ENCODE measurements around the gene GALNT17. TPM values are rescaled to one million over a fixed set of nuclear protein-coding genes. Genes with fewer than 3 reads are reported as not detected.

Gene GALNT17
- total RNA-seq, 1 donor from 2014 or later = 95.3 TPM

DNA sequence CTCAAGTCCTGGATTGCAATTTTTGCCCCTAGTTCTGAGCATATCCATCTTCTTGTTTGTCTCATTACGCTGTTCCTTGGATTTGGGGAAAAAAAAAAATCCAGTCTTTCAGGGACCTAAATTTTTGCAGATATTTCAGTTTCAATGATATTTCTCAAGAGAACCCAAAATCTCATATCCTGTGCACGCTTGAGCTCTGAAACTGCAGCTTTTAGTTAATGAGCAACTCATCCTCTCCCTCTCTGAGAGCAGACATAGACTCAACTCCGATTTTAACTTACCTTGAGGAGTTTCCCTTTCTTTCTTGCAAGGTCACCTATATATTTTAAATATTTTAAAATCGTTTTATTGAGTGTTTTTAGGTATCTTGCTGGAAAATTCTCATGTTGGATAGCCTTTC, 200.3 kb downstream of the GALNT17 start:
- no peak for DNase-seq
- intact Hi-C loops (cut with micrococcal nuclease) = no loop called here
- Histone ChIP-seq H3K27ac (replicated peaks) (no peak overlapping the region), H3K36me3 (no peaks in the 10 kb centered on the region), H3K27me3 (ENCODE audit: low read depth) (no peaks in the 10 kb centered on the region), H3K4me3 (no peak overlapping the region), H3K4me1 (peaks cover 15% of the 10 kb centered on the region), H3K9me3 (replicated peaks) (no peaks in the 10 kb centered on the region)
- TF ChIP-seq, protein P1, sequence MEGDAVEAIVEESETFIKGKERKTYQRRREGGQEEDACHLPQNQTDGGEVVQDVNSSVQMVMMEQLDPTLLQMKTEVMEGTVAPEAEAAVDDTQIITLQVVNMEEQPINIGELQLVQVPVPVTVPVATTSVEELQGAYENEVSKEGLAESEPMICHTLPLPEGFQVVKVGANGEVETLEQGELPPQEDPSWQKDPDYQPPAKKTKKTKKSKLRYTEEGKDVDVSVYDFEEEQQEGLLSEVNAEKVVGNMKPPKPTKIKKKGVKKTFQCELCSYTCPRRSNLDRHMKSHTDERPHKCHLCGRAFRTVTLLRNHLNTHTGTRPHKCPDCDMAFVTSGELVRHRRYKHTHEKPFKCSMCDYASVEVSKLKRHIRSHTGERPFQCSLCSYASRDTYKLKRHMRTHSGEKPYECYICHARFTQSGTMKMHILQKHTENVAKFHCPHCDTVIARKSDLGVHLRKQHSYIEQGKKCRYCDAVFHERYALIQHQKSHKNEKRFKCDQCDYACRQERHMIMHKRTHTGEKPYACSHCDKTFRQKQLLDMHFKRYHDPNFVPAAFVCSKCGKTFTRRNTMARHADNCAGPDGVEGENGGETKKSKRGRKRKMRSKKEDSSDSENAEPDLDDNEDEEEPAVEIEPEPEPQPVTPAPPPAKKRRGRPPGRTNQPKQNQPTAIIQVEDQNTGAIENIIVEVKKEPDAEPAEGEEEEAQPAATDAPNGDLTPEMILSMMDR (IDR thresholded peaks at IDR 0.05; ENCODE audit: borderline replicate concordance) = no peak

DNA sequence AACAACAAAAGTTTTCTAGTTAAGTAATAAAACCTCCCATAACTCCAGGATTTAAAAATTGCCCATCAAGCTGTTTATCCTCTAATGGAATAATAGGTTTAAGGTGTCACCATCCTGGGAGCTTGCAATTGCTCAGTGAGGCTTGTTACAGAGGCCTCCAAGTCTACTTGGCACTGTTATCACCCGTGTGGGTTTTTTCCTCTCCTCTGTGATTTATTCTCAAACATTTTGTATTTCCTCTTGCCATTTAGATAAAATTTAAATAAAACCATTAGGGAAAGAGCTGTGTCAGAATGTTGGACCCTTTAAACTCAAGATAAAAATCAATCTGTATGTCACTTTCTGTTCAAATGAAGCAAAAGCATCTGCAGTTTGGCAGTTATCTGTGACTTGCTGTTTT, 202.6 kb downstream of the GALNT17 start:
- TF ChIP-seq, protein P1 (IDR thresholded peaks at IDR 0.05; ENCODE audit: borderline replicate concordance) = no peak

DNA sequence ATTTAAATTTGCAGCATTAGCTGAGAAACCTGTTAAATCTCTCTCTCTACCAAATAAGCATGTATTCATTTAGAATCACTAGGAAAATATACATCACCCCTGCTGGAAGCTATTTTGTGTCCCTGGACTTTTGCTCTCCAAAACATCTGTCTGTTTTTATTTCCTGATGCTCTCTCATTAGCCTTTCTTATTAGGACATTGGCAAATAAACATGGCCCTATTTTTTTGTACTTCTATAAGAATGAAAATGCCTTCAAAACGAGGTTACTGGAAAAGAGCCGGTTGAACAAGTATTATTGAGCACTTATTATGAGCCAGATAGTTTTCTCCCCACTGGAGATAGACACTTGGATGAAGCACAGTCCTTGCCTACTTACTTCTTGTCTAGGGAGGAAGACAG, 206.9 kb downstream of the GALNT17 start:
- H3K4me3 ChIP-seq = no peak overlapping the region
- no peaks in the 10 kb centered on the region for H3K27me3 ChIP-seq (ENCODE audit: low read depth)
- intact Hi-C loops (cut with micrococcal nuclease) = no loop called here
- H3K9me3 ChIP-seq (replicated peaks) = peaks cover 19% of the 10 kb centered on the region
- no peaks in the 10 kb centered on the region for H3K4me1 ChIP-seq
- no peaks in the 10 kb centered on the region for H3K36me3 ChIP-seq
- no peak overlapping the region for H3K27ac ChIP-seq (replicated peaks)
- DNase-seq = no peak
- TF ChIP-seq, protein P1 (IDR thresholded peaks at IDR 0.05; ENCODE audit: borderline replicate concordance) = no peak

More for the DNA sequence above, 202.6 kb downstream of the GALNT17 start:
- Histone ChIP-seq H3K27ac (replicated peaks) (no peak overlapping the region), H3K4me3 (no peak overlapping the region), H3K4me1 (no peaks in the 10 kb centered on the region), H3K9me3 (replicated peaks) (no peaks in the 10 kb centered on the region), H3K27me3 (ENCODE audit: low read depth) (no peaks in the 10 kb centered on the region), H3K36me3 (no peaks in the 10 kb centered on the region)
- DNase-seq = no peak
- intact Hi-C loops (cut with micrococcal nuclease) = no loop called here

DNA sequence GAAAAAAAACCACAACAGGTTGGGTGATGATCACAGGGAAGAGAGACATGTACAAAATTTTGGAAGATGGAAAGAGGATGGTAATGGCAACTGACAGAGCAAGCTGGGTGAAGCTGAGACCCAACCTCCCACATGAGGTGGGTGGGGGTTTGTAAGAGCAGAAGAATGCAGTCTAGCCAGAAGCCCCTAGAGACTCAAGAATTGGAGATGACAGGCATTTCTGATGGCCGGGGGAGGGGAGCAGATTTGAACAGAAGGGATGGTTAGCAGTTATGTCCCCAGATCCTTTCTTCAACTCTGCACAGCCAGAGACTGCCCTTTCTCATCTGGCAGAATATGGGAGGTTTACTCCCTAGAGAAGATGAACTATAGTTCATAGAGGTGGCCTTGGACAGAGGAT, 208.0 kb downstream of the GALNT17 start:
- H3K4me3 ChIP-seq = no peak overlapping the region
- TF ChIP-seq, protein P1 (IDR thresholded peaks at IDR 0.05; ENCODE audit: borderline replicate concordance) = no peak
- peaks cover 29% of the 10 kb centered on the region for H3K9me3 ChIP-seq (replicated peaks)
- H3K4me1 ChIP-seq = no peaks in the 10 kb centered on the region
- no peaks in the 10 kb centered on the region for H3K27me3 ChIP-seq (ENCODE audit: low read depth)
- no peak overlapping the region for H3K27ac ChIP-seq (replicated peaks)
- no peaks in the 10 kb centered on the region for H3K36me3 ChIP-seq
- intact Hi-C loops (cut with micrococcal nuclease) = no loop called here
- DNase-seq = no peak

DNA sequence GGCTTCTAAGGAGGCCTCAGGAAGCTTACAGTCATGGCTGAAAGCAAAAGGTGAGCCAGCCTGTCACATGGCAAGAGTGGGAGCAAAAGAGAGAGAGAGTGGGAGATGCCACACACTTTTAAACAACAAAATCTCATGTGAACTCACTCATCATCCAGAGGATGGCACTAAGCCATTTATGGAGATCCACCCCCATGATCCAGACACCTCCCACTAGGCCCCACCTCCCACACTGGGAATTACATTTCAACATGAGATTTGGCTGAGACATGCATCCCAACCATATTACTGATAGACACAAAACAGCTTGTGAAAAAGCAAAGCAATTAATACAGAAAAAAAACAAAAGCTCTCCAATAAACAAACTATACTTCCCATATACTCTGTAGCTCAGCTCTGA, 210.3 kb downstream of the GALNT17 start:
- H3K4me1 ChIP-seq = no peaks in the 10 kb centered on the region
- H3K27me3 ChIP-seq (ENCODE audit: low read depth) = no peaks in the 10 kb centered on the region
- intact Hi-C loops (cut with micrococcal nuclease) = no loop called here
- H3K27ac ChIP-seq (replicated peaks) = no peak overlapping the region
- H3K36me3 ChIP-seq = no peaks in the 10 kb centered on the region
- TF ChIP-seq, protein P1 (IDR thresholded peaks at IDR 0.05; ENCODE audit: borderline replicate concordance) = no peak
- no peak overlapping the region for H3K4me3 ChIP-seq
- peaks cover 32% of the 10 kb centered on the region for H3K9me3 ChIP-seq (replicated peaks)
- no peak for DNase-seq

DNA sequence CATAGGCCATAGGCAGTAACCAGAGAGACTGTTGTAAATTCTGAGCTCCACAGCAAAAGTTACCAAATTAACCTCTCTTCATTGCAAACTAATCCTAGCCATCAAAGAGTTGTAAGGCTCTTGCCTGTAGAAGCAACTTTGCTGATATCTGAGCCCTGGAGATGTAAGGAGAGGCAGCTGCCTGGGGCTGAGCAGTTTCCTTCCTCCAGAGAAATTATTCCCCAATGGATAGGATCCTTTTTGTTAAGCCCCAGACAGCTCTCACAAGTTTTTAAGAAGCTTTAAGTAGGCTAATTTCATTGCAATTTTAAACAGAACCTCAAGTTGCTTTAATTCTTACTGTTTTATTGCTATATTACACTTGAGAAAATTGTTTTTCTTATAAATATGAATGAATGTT, 211.1 kb downstream of the GALNT17 start:
- DNase-seq = no peak
- Histone ChIP-seq H3K9me3 (replicated peaks) (peaks cover 32% of the 10 kb centered on the region), H3K4me1 (no peaks in the 10 kb centered on the region), H3K4me3 (no peak overlapping the region), H3K27me3 (ENCODE audit: low read depth) (no peaks in the 10 kb centered on the region), H3K27ac (replicated peaks) (peak overlapping the region; percentile 16), H3K36me3 (no peaks in the 10 kb centered on the region)
- TF ChIP-seq, protein P1 (IDR thresholded peaks at IDR 0.05; ENCODE audit: borderline replicate concordance) = no peak
- intact Hi-C loops (cut with micrococcal nuclease) = no loop called here
